ENCODE results near the gene CNR1.
"Not testable (repeated sequence)": the region's sequence is repeated elsewhere in the genome, so short reads cannot be mapped to it uniquely, and the experiment has no call there.

CNR1 gene

GRCh38 chr6:88165844-88166492 lies at the start of gene CNR1:
Gene CNR1 (minus strand): TSS chr6:88166347. CDS start chr6:88145274, 21,073 bp downstream.
- peak; percentile 31 to 41 for DNase-seq

GRCh38 chr6:88211446-88211845 lies 45.3 kb upstream of the CNR1 start:
- no peak for DNase-seq

GRCh38 chr6:88209301-88209700 lies 43.2 kb upstream of the CNR1 start:
- no peak for DNase-seq

- no peak for DNase-seq
Observed at GRCh38 chr6:88208726-88209125, 42.6 kb upstream of the CNR1 start.

- DNase-seq: not testable (repeated sequence)
Observed at GRCh38 chr6:88201734-88202133, 35.6 kb upstream of the CNR1 start.

- DNase-seq: no peak
Observed at GRCh38 chr6:88184921-88185320, 18.8 kb upstream of the CNR1 start.

GRCh38 chr6:88183471-88183870 lies 17.3 kb upstream of the CNR1 start:
- no peak for DNase-seq

- peak; percentile 44 to 64 for DNase-seq
Observed at GRCh38 chr6:88179692-88180091, 13.5 kb upstream of the CNR1 start.

- DNase-seq: peak; percentile 63 to 77
Observed at GRCh38 chr6:88177961-88178464, 11.9 kb upstream of the CNR1 start.

GRCh38 chr6:88174906-88175305 lies 8.8 kb upstream of the CNR1 start:
- DNase-seq: no peak

GRCh38 chr6:88171312-88171711 lies 5.2 kb upstream of the CNR1 start:
- DNase-seq: no peak

- DNase-seq: no peak
Observed at GRCh38 chr6:88168362-88168761, 2.2 kb upstream of the CNR1 start.

- DNase-seq: no peak
Observed at GRCh38 chr6:88167352-88167937, 1.3 kb upstream of the CNR1 start.

- no peak for DNase-seq
Observed at GRCh38 chr6:88166493-88167351, 575 bp upstream of the CNR1 start.

GRCh38 chr6:88165087-88165843 lies 882 bp downstream of the CNR1 start:
- no peak for DNase-seq

- DNase-seq: no peak
Observed at GRCh38 chr6:88164061-88164460, 2.1 kb downstream of the CNR1 start.

GRCh38 chr6:88163616-88164015 lies 2.5 kb downstream of the CNR1 start:
- DNase-seq: no peak

GRCh38 chr6:88161940-88162339 lies 4.2 kb downstream of the CNR1 start:
- DNase-seq: no peak

- DNase-seq: no peak
Observed at GRCh38 chr6:88157106-88157505, 9.0 kb downstream of the CNR1 start.

GRCh38 chr6:88145298-88145963 lies 20.7 kb downstream of the CNR1 start:
- DNase-seq: no peak

- no peak for DNase-seq
Observed at GRCh38 chr6:88144637-88145297, 21.4 kb downstream of the CNR1 start.
